ENCODE measurements around the gene LYST.

DNA sequence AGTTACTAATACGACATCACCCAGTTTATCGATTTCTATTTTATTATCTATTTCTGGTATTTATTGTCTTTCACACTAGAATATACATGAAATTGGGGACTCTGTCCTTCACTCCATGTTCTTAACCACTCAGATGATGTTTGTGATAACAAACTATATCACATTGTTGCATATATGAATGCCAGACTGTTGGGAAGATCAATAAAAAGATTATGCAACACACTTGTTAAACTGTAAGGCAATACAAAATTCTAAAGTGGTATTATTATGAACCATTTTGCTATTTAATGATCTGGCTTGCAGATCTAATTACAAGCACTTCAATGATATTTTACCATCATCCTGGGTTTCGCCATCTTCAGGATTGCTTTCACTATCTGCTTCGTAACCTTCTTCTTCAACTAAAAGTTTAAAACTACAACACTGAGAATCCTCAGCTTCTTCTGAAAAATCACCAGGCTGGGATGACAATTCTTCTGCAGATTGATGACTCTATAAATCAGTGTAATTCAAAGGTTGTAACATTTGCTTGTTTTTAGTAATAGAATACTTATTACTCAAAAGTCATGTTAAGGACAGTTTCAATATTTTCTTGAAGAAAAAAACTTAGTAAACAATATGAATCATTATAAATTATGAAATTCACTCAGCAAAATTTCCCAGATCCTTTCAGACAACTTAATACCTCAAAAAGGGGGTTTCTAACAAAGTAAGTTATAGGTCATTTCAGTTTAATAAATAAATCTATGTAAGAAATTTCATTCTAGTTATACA, 63.9 kb downstream of the LYST start:
- TF ChIP-seq, protein P1, sequence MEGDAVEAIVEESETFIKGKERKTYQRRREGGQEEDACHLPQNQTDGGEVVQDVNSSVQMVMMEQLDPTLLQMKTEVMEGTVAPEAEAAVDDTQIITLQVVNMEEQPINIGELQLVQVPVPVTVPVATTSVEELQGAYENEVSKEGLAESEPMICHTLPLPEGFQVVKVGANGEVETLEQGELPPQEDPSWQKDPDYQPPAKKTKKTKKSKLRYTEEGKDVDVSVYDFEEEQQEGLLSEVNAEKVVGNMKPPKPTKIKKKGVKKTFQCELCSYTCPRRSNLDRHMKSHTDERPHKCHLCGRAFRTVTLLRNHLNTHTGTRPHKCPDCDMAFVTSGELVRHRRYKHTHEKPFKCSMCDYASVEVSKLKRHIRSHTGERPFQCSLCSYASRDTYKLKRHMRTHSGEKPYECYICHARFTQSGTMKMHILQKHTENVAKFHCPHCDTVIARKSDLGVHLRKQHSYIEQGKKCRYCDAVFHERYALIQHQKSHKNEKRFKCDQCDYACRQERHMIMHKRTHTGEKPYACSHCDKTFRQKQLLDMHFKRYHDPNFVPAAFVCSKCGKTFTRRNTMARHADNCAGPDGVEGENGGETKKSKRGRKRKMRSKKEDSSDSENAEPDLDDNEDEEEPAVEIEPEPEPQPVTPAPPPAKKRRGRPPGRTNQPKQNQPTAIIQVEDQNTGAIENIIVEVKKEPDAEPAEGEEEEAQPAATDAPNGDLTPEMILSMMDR (IDR thresholded peaks at IDR 0.05) = no peak
- no peak for TF ChIP-seq POLR2A (IDR thresholded peaks at IDR 0.05)
- TF ChIP-seq EP300 (IDR thresholded peaks at IDR 0.05) = no peak
- no peak for TF ChIP-seq POLR2AphosphoS5 (IDR thresholded peaks at IDR 0.05)

All from stomach (tissue), 4 donors.